LHCN-M2 (cell line): ENCODE data around the gene RNF212B. TPM values are rescaled to one million over a fixed set of nuclear protein-coding genes. Genes with fewer than 3 reads are reported as not detected.

ENCODE experiments used
- DNase-seq: peaks from one replicate; pipeline ENCODE4 v3.0.0-alpha.2; 2012; ENCODE audit warnings: low read depth
- total RNA-seq: library from RNA; depleted of rRNA; stranded (reverse); fragments of >200 nt; gene quantifications from 2 replicates; pipeline ENCODE4 v1.2.3, GENCODE V29; 2014; rRNA removed

RNF212B gene
- total RNA-seq, 1 experiment from 2014 or later = not detected

GRCh38 chr14:23320584-23321571, 83.1 kb downstream of the RNF212B start, which contains the start of gene PABPN1:
Gene PABPN1 (plus strand): TSS chr14:23321457. CDS start chr14:23321470, 13 bp downstream.
- DNase-seq = peak; percentile 100

- peak; percentile 66 for DNase-seq
Observed at GRCh38 chr14:23321572-23322547, 84.1 kb downstream of the RNF212B start.

Other genes starting within 250 kb of the RNF212B start
- 4.0 and 8.6 TPM in 2 replicates for gene C14orf93, start 227.8 kb upstream of the RNF212B start, total RNA-seq
- 235 and 240 TPM in 2 replicates for gene PSMB5, start 203.0 kb upstream of the RNF212B start, total RNA-seq
- not detected in 2 replicates for gene PSMB11, start 195.7 kb upstream of the RNF212B start, total RNA-seq
- 10.4 and 11.0 TPM in 2 replicates for gene CDH24, start 180.4 kb upstream of the RNF212B start, total RNA-seq
- gene ACIN1, start 142.8 kb upstream of the RNF212B start, total RNA-seq = 78.7 and 106 TPM in 2 replicates
- gene C14orf119, start 142.4 kb upstream of the RNF212B start, total RNA-seq = 41.9 and 47.0 TPM in 2 replicates
- not detected in 2 replicates for gene CIROP, start 132.9 kb upstream of the RNF212B start, total RNA-seq
- gene CEBPE, start 118.7 kb upstream of the RNF212B start, total RNA-seq = 0.11 TPM in 1 of 2 replicates, not detected in the other
- gene SLC7A8, start 54.3 kb upstream of the RNF212B start, total RNA-seq = 2.4 and 3.4 TPM in 2 replicates
- 5.7 and 7.1 TPM in 2 replicates for gene HOMEZ, start 48.2 kb downstream of the RNF212B start, total RNA-seq
- gene PPP1R3E, start 64.9 kb downstream of the RNF212B start, total RNA-seq = 2.9 and 5.0 TPM in 2 replicates
- gene BCL2L2, start 68.9 kb downstream of the RNF212B start, total RNA-seq = 17.3 and 20.4 TPM in 2 replicates
- 86.7 and 92.7 TPM in 2 replicates for gene PABPN1, start 83.5 kb downstream of the RNF212B start, total RNA-seq
- gene SLC22A17, start 115.0 kb downstream of the RNF212B start, total RNA-seq = 13.5 and 16.0 TPM in 2 replicates
- gene EFS, start 127.2 kb downstream of the RNF212B start, total RNA-seq = not detected in 2 replicates
- not detected in 2 replicates for gene IL25, start 134.9 kb downstream of the RNF212B start, total RNA-seq
- gene CMTM5, start 139.1 kb downstream of the RNF212B start, total RNA-seq = not detected in 2 replicates
- not detected in 2 replicates for gene MYH6, start 170.3 kb downstream of the RNF212B start, total RNA-seq
- 0.06 and 0.17 TPM in 2 replicates for gene MYH7, start 197.7 kb downstream of the RNF212B start, total RNA-seq
- gene NGDN, start 231.8 kb downstream of the RNF212B start, total RNA-seq = 37.1 and 41.3 TPM in 2 replicates